Muscle of leg (tissue), 11 donors: ENCODE data around the gene VPS13D. TPM values are rescaled to one million over a fixed set of nuclear protein-coding genes. Genes with fewer than 3 reads are reported as not detected.
"Not testable (repeated sequence)": the region's sequence is repeated elsewhere in the genome, so short reads cannot be mapped to it uniquely, and the experiment has no call there.

Experiments used
- DNase-seq: peaks from one replicate; pipeline ENCODE4 v3.0.0; 2013
- H3K27ac ChIP-seq: one replicate; pipeline ENCODE4 v1.5.1; 2013; ENCODE audit warnings: mild to moderate bottlenecking, low read length, control low read depth
- H3K27me3 ChIP-seq: one replicate; pipeline ENCODE4 v1.6.1; 2013; ENCODE audit warnings: low read length; ENCODE audit not compliant: control insufficient read depth, insufficient read depth
- H3K36me3 ChIP-seq: one replicate; pipeline ENCODE4 v1.6.1; 2013; ENCODE audit warnings: low read length; ENCODE audit not compliant: control insufficient read depth, insufficient read depth
- H3K4me1 ChIP-seq: one replicate; pipeline ENCODE4 v1.6.1; 2013; ENCODE audit warnings: low read length; ENCODE audit not compliant: control insufficient read depth, insufficient read depth
- H3K4me3 ChIP-seq: one replicate; pipeline ENCODE4 v1.5.1; 2013; ENCODE audit warnings: low read length, control low read depth
- H3K9me3 ChIP-seq: replicated peaks from 2 replicates; pipeline ENCODE4 v1.6.1; 2013; ENCODE audit warnings: low read depth, low read length; ENCODE audit not compliant: control insufficient read depth
- WGBS: methylation state at CpG from one replicate; pipeline ENCODE4 v1.1.5; 2013; ENCODE audit warnings: missing lambda C conversion rate; ENCODE audit not compliant: insufficient coverage; 5-methylcytosine and 5-hydroxymethylcytosine counted together
- polyA plus RNA-seq, 8 donors: library from polyadenylated mRNA; unstranded; fragments of 120-200 nt; gene quantifications; one replicate each; pipeline versions ENCODE4 v1.2.1 to v1.2.3, GENCODE V29; 2013; ENCODE audit warnings: inconsistent platforms in 1 of 8, low replicate concordance in 1 of 8; ENCODE audit not compliant: insufficient read length in 8 of 8, insufficient read depth in 1 of 8
- total RNA-seq: library from RNA; stranded (reverse); fragments of 120-200 nt; gene quantifications from one replicate; pipeline ENCODE4 v1.2.4, GENCODE V29; 2013

VPS13D gene
- total and polyA plus RNA-seq, 9 donors = 14.9 to 21.2 (median 17.0) TPM

- peaks cover 41% of the 10 kb centered on the region for H3K36me3 ChIP-seq
- H3K4me1 ChIP-seq, H3K27ac ChIP-seq, H3K9me3 ChIP-seq, H3K4me3 ChIP-seq, DNase-seq, H3K27me3 ChIP-seq: not testable (repeated sequence)
- WGBS = 98% methylated on average over 5 of the region's 5 CpGs
Observed at GRCh38 chr1:12324973-12325372, 95.1 kb downstream of the VPS13D start.

DNA sequence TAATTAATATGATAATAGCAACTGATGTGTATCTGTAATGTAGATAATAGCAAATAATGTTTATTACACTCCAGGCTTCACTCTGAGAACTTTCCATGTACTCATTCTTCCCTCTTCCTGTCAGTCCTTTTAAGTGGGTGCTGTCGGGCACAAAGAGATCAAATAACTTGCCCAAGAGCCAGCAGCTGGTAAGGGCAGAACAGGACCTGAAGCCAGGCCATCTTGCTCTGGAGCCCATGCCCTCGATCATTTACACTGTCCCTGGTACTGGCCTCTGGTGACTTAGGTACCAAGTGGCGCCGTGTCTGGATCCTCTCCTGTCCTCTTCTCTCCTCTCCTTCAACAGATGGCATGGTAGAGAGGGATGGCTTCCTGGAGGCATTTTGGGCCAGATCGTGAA is 97.2 kb downstream of the VPS13D start:
- H3K27me3 ChIP-seq = no peaks in the 10 kb centered on the region

DNA sequence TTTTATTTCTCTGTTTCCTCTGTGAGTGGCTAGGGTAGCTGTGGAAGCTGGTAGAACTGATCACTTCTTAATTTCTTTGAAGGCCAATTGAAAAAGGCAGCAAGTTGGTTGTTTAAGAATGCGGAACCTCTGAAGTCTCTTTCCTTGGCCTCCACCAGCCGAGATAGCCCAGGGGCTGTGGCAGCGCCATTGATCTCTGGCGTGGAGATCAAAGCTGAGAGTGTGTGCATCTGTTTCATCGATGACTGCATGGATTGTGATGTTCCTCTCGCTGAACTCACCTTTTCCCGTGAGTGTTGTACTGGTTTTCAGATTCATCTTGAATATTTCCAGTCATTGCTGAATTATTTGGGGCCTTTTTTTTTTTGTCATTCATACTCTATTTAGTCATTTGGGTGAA is 97.7 kb downstream of the VPS13D start:
- no peak overlapping the region for H3K4me3 ChIP-seq
- H3K9me3 ChIP-seq = no peaks in the 10 kb centered on the region
- DNase-seq = no peak
- H3K27ac ChIP-seq = no peak overlapping the region
- H3K36me3 ChIP-seq = peaks cover 31% of the 10 kb centered on the region
- 100% methylated on average over 1 of the region's 7 CpGs for WGBS
- no peaks in the 10 kb centered on the region for H3K4me1 ChIP-seq
- no peaks in the 10 kb centered on the region for H3K27me3 ChIP-seq

More for the DNA sequence above, 97.2 kb downstream of the VPS13D start:
- no peaks in the 10 kb centered on the region for H3K4me1 ChIP-seq
- no peak for DNase-seq
- no peak overlapping the region for H3K4me3 ChIP-seq
- no peaks in the 10 kb centered on the region for H3K9me3 ChIP-seq
- no peak overlapping the region for H3K27ac ChIP-seq
- peaks cover 33% of the 10 kb centered on the region for H3K36me3 ChIP-seq
- WGBS = 75% methylated on average over 1 of the region's 5 CpGs

- whole genome bisulfite sequencing = 71% methylated on average over 4 of the region's 11 CpGs
- Histone ChIP-seq H3K27ac (no peak overlapping the region), H3K9me3 (no peaks in the 10 kb centered on the region)
Observed at GRCh38 chr1:12333036-12333785, 103.4 kb downstream of the VPS13D start.

GRCh38 chr1:12335815-12336214 is 106.0 kb downstream of the VPS13D start:
- no peak overlapping the region for H3K27ac ChIP-seq
- peaks cover 27% of the 10 kb centered on the region for H3K36me3 ChIP-seq
- H3K27me3 ChIP-seq = no peaks in the 10 kb centered on the region
- peaks cover 2% of the 10 kb centered on the region for H3K4me1 ChIP-seq
- H3K4me3 ChIP-seq = no peak overlapping the region
- WGBS = 73% methylated on average over 3 of the region's 4 CpGs
- DNase-seq = no peak
- no peaks in the 10 kb centered on the region for H3K9me3 ChIP-seq

More at GRCh38 chr1:12333036-12333785, 103.4 kb downstream of the VPS13D start:
- no peak overlapping the region for H3K4me3 ChIP-seq
- DNase-seq = no peak
- peaks cover 33% of the 10 kb centered on the region for H3K36me3 ChIP-seq
- no peaks in the 10 kb centered on the region for H3K27me3 ChIP-seq
- H3K4me1 ChIP-seq = no peaks in the 10 kb centered on the region

DNA sequence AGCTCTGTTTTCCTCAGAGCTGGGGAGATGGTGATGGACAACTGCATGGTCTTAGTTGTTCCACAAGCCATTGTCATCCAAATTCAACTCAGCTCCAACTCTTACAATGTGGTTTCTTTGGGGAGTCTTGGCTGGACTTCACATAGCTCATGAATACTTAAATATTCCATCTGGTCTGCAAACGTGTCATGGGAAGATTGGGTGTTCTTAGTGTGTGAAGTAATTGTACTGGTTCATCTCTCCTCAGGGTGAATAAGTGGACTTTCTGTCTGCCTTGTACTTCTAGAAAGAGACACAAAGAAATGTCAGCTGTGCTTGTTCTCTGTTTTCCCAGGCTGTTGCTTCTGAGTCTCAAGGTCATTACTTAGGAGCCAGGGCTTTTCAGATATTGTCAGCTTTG is 106.6 kb downstream of the VPS13D start:
- WGBS = no CpG with 5 or more reads among the region's 1 CpG
- Histone ChIP-seq H3K4me1 (peaks cover 2% of the 10 kb centered on the region), H3K27ac (no peak overlapping the region), H3K4me3 (no peak overlapping the region), H3K27me3 (no peaks in the 10 kb centered on the region), H3K36me3 (peaks cover 21% of the 10 kb centered on the region), H3K9me3 (no peaks in the 10 kb centered on the region)
- DNase-seq = no peak

GRCh38 chr1:12338017-12338416 is 108.2 kb downstream of the VPS13D start:
- Histone ChIP-seq H3K36me3 (peaks cover 25% of the 10 kb centered on the region), H3K27me3 (no peaks in the 10 kb centered on the region), H3K27ac (no peak overlapping the region), H3K4me1 (peaks cover 2% of the 10 kb centered on the region), H3K4me3 (no peak overlapping the region), H3K9me3 (no peaks in the 10 kb centered on the region)
- no peak for DNase-seq
- WGBS = no CpG with 5 or more reads among the region's 4 CpGs

GRCh38 chr1:12338823-12339222 is 109.0 kb downstream of the VPS13D start:
- Histone ChIP-seq H3K27ac (no peak overlapping the region), H3K27me3 (no peaks in the 10 kb centered on the region), H3K36me3 (peaks cover 21% of the 10 kb centered on the region), H3K9me3 (no peaks in the 10 kb centered on the region), H3K4me3 (no peak overlapping the region), H3K4me1 (peaks cover 2% of the 10 kb centered on the region)
- DNase-seq = no peak
- no CpG with 5 or more reads among the region's 1 CpG for whole genome bisulfite sequencing

- H3K4me1 ChIP-seq = peaks cover 4% of the 10 kb centered on the region
- peak; percentile 58 for DNase-seq
- WGBS = 20% methylated on average over 2 of the region's 3 CpGs
Observed at GRCh38 chr1:12339396-12339795, 109.6 kb downstream of the VPS13D start.

DNA sequence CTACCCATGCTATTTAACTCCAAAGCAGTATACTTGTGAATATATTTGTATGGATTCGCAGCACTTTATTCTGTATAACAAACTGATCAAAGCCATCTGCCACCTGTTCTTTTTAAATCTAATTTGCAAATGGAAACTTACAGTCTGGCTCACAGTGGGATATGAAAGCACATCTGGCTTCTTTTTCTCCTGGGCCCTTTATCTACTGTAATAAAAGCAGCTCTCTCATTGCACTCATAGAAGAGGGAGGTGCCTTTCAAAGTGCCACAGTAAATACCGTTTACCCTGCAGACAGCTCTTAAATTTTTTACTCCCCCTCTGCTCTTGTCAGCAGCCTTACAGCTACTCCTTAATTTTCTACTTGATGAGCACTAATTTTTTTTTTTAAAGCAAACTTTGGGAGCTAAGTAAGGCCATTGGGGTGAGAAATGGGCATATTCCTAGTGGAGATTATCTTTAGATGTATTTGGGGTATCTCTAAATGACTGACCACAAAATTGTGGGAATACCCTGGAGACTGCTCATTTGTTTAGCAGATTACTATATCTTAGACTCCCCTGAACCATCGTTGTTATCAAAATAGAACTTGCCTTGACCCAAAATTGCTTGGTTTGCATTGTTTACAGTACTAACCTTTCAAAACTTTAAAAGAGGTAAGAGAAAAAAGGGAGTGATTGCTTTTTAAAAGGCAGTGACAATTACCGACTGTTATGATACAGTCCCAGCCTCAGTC is 110.1 kb downstream of the VPS13D start:
- H3K27me3 ChIP-seq = no peaks in the 10 kb centered on the region
- peaks cover 8% of the 10 kb centered on the region for H3K4me1 ChIP-seq
- H3K4me3 ChIP-seq = no peak overlapping the region
- H3K9me3 ChIP-seq = no peaks in the 10 kb centered on the region
- peaks cover 18% of the 10 kb centered on the region for H3K36me3 ChIP-seq
- 40% methylated on average over 1 of the region's 4 CpGs for WGBS
- peak; percentile 78 for DNase-seq
- H3K27ac ChIP-seq = no peak overlapping the region

More at GRCh38 chr1:12339396-12339795, 109.6 kb downstream of the VPS13D start:
- no peak overlapping the region for H3K4me3 ChIP-seq
- H3K36me3 ChIP-seq = peaks cover 20% of the 10 kb centered on the region
- no peak overlapping the region for H3K27ac ChIP-seq
- H3K27me3 ChIP-seq = no peaks in the 10 kb centered on the region
- H3K9me3 ChIP-seq = no peaks in the 10 kb centered on the region
